ENCODE data around the gene OR1S1. TPM values are rescaled to one million over a fixed set of nuclear protein-coding genes. Genes with fewer than 3 reads are reported as not detected.
A peak's percentile ranks its signal among the peaks of the same experiment; 100 is the strongest.

OR1S1 gene
- total RNA-seq, 1 experiment from 2014 or later = not detected

GRCh38 chr11:58179648-58180047, 32.9 kb upstream of the OR1S1 start:
- Mint-ChIP-seq H3K4me1 (peaks cover 10% of the 10 kb centered on the region), H3K4me3 (no peak overlapping the region), H3K36me3 (no peaks in the 10 kb centered on the region), H3K27ac (no peak overlapping the region), H3K9me3 (no peaks in the 10 kb centered on the region), H3K27me3 (ENCODE audit: low read depth) (no peaks in the 10 kb centered on the region)
- ChIA-PET CTCF (no interaction called here), POLR2A (interaction anchor here (0.7 kb wide), 1 partner anchor 9 kb away, joined by 3 read pairs; the partner anchor contains the start of gene OR9Q2)
- ATAC-seq (no peak), DNase-seq (ENCODE audit: low spot score) (no peak)
- TF ChIP-seq JAZF1 (CRISPR knock-in tag; IDR thresholded peaks at IDR 0.05) (no peak), USF2 (CRISPR knock-in tag; IDR thresholded peaks at IDR 0.05) (no peak), MXD4 (CRISPR knock-in tag; IDR thresholded peaks at IDR 0.05; ENCODE audit: borderline replicate concordance) (no peak), ZNF121 (CRISPR knock-in tag; IDR thresholded peaks at IDR 0.05) (no peak), ATF6 (CRISPR knock-in tag; IDR thresholded peaks at IDR 0.05) (no peak), ZNF281 (CRISPR knock-in tag; IDR thresholded peaks at IDR 0.05) (no peak), PREB (CRISPR knock-in tag; IDR thresholded peaks at IDR 0.05; ENCODE audit: borderline replicate concordance) (no peak), ELF4 (CRISPR knock-in tag; IDR thresholded peaks at IDR 0.05; ENCODE audit: low read depth) (no peak), TEAD4 (CRISPR knock-in tag; IDR thresholded peaks at IDR 0.05) (no peak)

GRCh38 chr11:58186938-58187337, 25.6 kb upstream of the OR1S1 start:
- H3K9me3 Mint-ChIP-seq = no peaks in the 10 kb centered on the region
- H3K4me1 Mint-ChIP-seq = peaks cover 4% of the 10 kb centered on the region; the same call in 1 of the 2 replicates
- ATAC-seq = peak; percentile 32; the same call in 1 of the 2 replicates
- CTCF ChIA-PET = no interaction called here
- no peak overlapping the region for H3K4me3 Mint-ChIP-seq
- POLR2A ChIA-PET = no interaction called here
- TF ChIP-seq HMGA2 (CRISPR knock-in tag; IDR thresholded peaks at IDR 0.05) = no peak
- H3K27ac Mint-ChIP-seq = no peak overlapping the region
- no peak for DNase-seq (ENCODE audit: low spot score)
- H3K36me3 Mint-ChIP-seq = no peaks in the 10 kb centered on the region
- H3K27me3 Mint-ChIP-seq (ENCODE audit: low read depth) = no peaks in the 10 kb centered on the region

GRCh38 chr11:58188770-58189169, 23.8 kb upstream of the OR1S1 start, which contains the start of gene OR9Q2:
Gene OR9Q2, plus strand, starts transcription at chr11:58189070. Its CDS starts 1,421 bp downstream, at chr11:58190491.
- DNase-seq (ENCODE audit: low spot score) = no peak
- no peak within 1 kb of the TSS for H3K4me3 Mint-ChIP-seq
- H3K4me1 Mint-ChIP-seq = peaks cover 4% of the 10 kb centered on the region; the same call in 1 of the 2 replicates
- ChIA-PET CTCF (interaction anchor here (1.9 kb wide), 1 partner anchor 97 kb away, joined by 5 read pairs; no protein-coding TSS in a partner anchor), POLR2A (interaction anchor here (0.5 kb wide), 1 partner anchor 9 kb away, joined by 3 read pairs; no protein-coding TSS in a partner anchor)
- H3K9me3 Mint-ChIP-seq = no peaks in the 10 kb centered on the region
- no peak within 1 kb of the TSS for H3K27ac Mint-ChIP-seq
- H3K36me3 Mint-ChIP-seq = no peaks in the 10 kb centered on the region
- TF ChIP-seq CTCF (IDR thresholded peaks at IDR 0.05) (no peak), AFF4 (CRISPR knock-in tag; IDR thresholded peaks at IDR 0.05; ENCODE audit: borderline replicate concordance) (no peak), ERG (CRISPR knock-in tag; IDR thresholded peaks at IDR 0.05) (no peak), NFATC4 (CRISPR knock-in tag; IDR thresholded peaks at IDR 0.05) (no peak), ZNF121 (CRISPR knock-in tag; IDR thresholded peaks at IDR 0.05) (no peak)
- no peak for ATAC-seq
- no peaks in the 10 kb centered on the region for H3K27me3 Mint-ChIP-seq (ENCODE audit: low read depth)

Data from WTC11 (cell line).